CD4-positive, alpha-beta T cell treated with Interleukin-12 subunit alpha and Interleukin-12 subunit beta, for 1 hour (primary cell): ENCODE data around the gene UBE2E2.
"Not testable (repeated sequence)": the region's sequence is repeated elsewhere in the genome, so short reads cannot be mapped to it uniquely, and the experiment has no call there.

Experiments used
- DNase-seq: peaks from one replicate; pipeline ENCODE4 v3.0.0-alpha.2; 2020

Gene UBE2E2

DNA sequence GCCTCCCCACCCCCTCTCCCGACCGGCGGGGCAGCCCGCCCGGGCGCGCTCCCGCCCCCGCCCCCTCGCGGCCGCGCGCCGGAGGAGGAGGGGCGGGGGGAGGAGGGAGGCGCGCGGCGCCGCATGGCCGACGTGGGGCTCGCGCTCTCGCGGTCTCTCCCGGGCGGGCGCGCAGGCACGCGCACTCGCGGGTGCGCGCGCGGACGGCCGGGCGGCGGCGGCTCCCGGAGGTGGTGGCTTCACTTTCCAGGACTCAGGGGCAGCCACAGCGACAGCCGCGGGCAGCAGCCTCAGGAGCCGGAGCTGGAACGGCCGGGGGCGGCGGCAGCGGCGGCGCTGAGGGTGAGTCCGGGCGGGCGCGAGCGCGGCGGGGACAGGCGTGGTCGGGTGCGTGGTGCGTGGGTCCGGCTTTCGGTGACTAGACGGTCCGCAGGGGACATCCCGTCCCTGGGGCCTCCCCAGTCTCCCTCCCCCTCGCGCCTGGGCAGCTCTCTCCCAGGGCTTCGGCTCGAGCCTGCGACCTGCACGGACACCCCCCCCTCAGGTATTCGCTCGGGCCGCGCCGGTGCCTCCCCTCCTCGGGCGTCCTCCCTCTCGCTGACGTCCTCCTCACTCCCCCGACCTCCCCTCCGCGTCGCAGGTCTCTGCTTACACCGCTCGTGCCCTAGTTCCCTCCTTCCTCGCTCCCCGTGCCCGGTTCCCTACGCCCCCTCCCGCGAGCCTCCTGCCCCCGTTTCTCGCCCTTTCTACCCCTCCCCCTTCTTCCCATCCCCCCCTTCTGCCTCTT lies at the start of gene UBE2E2:
Gene UBE2E2 (plus strand): TSS at position 407 of the 787 bp plus-strand sequence.
- peak; percentile 45 for DNase-seq

DNA sequence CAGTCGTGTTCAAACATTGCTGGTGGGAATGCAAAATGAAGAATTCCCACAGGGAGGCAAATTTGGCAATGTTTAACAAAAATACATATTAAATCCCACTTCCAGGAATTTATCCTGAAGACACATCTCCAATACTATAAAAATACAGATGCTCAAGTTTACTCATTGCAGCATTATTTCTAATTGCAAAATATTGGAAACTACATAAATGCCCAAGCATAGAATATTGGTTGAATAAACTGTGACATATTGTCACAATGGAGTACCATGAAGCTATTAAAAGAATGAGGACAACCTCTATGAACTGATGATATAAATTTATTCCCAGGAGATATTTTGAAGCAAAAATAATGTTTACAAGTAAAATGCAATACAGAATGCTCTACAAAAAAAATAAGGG lies 49.7 kb upstream of the UBE2E2 start:
- no peak for DNase-seq

DNA sequence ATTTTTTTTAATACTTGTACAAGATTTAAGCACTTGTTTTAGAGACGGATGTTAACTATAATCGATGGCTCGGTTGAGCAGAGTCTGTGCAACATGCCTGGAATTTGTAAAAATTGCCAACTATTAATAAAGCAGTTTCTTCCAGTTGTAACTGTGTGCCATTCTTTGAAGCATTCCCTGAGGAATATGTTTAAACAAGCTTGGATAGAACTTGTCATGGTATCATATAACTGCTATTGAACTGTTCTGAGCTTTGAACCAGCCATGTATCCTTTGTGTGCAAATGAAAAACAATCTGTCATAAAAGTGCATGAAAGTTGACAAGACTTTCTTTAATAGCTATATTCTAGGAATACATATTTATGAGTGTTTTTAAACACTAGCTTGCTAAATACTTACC lies 45.8 kb upstream of the UBE2E2 start:
- no peak for DNase-seq

DNA sequence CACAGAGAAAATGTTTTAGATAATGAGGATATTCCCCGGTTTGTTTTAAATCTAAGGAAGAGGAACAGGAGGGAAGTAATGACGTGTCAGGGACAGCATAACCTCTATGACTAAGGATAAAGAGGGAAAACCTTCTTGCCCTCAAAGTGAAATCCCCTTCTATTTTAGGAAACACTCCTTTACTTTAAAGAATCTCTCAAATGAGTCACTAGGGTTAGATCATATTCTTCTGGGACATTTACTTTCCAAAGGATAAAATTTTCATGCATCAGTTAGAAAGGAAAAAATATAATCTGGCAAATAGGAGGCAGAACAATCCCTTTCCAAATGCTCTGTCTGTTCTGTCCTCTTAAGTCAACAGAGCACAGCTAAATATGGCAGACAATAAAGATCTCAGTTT lies 43.2 kb upstream of the UBE2E2 start:
- no peak for DNase-seq

DNA sequence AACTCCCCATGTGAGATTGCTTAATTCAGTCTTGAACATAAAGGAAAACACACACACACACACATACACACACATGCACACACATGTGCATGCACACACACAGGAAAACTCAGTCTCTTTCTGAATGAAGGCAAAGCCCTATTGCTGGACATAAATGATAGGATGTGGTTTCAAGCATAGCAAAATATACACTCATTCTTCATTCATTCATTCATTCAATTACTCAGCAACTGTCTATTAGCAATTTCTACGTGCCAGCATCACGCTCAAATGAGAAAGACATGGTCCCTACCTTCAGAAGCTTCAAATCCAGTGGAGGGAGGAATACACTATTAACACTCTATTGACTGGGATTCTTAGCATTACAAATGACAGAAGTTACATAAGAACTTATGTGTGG lies 41.8 kb upstream of the UBE2E2 start:
- DNase-seq, result no peak

DNA sequence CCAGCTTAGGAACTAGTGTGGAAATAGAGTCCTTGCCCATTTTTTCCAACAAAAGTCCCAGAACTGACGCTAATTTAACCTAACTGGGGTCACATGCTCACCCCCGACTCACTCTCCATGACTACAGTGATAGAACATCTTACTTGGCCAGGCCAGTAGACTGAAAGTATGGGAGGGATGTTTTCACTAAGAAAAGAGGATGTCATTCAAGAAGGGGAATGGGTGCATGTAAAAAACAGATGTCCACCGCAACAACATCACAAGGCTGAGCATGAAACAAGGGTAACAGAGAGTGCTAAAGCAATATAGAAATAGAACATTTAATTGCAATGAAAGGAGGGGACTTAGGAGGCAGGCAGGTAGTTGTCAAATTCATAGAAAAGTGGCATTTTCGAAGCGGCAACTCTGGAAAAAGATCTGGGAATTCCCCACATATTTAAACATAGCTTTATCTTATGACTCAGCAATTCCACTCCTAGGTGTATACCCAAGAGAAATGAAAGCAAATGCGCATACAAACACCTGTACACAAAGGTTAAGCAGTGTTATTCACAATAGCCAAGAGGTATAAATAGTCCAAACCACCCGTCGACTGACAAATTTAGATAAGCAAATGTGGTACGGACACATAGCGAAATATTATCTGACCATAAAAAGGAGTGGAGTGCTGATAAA lies 41.1 kb upstream of the UBE2E2 start:
- no peak for DNase-seq

DNA sequence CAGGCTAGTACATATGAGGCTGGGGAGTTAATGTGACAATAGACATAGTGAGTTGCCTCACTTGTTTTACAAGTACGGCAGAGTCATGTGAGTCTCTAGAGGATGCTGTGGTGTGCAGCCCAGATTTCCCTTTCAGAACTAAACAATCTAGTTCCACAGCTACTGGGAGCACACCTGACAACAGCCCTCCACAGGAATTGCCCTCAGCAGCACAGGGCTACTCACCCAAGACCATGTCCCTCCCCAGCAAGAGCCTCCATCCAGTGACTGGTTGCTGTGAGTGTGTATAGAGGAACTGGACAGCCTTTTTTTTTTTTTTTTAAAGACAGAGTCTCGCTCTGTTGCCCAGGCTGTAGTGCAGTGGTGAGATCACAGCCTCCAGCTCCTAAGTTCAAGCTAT lies 40.2 kb upstream of the UBE2E2 start:
- no peak for DNase-seq

DNA sequence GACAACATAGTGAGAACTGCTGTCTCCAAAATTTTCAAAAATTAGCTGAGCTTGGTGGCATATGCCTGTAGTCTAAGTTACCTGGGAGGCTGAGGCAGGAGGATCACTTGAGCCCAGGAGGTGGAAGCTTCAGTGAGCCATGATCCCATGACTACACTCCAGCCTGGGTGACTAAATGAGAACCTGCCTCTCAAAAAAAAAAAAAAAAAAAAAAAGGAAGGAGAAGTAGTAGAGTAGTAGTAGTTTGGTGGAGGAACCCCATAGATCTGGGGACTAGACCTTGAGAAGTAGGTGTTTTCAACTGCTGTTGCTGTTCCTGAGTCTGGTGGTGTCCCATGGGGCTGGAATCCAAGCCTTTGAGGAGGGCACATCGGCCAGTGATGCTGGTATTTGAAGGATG lies 38.4 kb upstream of the UBE2E2 start:
- no peak for DNase-seq

DNA sequence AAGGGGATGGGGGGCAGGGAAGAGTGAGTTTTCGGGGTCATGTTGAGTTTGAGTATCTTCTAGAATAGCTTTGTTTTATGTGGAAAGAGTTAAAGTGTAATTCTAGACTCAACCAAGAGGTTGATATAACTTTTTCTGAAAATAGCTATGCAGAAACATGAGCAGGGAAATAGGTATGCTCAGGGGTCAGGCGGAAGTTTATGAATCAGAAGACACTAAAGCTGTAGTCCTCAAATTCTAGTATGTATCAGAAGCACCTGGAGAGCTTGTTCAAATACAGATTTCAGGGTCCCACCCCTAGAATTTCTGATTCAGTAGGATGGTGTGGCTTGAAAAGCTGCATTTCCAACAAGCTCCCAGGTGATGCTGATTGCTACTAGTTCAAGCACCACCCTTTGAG lies 37.6 kb upstream of the UBE2E2 start:
- no peak for DNase-seq

DNA sequence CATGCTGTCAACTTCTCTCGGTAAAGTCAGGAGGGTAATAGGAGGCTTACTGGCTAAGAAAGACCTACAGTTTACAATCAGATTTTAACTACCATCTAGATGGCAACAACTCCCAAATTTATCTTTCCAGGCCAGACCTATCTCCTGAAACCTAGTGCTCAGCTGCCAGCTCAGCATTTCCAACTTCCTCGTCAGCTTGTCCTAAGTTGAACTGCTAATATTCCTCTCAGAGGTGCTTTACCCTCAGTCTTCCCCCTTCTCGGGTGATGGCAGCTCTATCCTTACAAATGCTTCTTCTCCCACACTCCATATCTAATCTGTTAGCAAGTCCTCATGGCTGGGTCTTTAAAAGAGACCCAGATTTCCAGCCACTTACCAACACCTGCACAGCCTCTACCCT lies 36.9 kb upstream of the UBE2E2 start:
- no peak for DNase-seq

DNA sequence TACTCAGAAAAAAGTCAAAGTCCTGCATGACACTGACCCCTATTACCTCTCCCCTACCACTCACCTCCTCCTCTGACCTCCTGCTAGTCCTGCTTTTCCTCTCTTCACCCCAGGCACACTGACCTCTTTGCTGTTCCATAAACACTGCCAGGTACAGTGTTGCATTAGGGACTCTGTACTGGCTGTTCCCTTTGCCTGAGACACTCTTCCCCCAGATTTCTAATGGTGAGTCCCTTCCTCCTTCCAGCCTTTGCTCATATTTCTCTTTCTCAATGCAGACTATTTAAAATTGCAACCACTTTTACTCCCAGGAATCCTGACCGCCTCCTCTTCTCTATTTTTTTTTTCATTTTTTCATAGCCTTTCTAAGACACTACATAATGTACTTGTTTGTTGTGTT lies 36.3 kb upstream of the UBE2E2 start:
- DNase-seq, result no peak

DNA sequence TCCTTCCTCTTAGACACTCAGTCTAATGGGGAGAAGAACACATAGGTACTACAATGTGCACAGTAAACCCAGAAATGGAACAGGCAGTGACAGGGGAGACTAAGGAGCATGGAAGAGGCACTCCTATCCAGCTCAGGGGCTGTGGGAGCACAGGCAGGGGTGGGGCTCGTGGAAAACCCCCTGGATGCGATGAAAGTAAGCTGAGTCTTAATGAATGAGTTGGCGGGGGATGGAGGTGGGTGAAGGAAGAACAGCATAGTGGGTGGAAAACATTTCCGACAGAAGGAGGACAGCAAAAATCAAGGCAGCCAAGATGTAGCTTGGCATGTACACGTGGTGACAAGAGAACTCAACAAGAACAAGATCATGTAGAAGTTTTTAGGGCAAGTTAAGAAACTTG lies 33.6 kb upstream of the UBE2E2 start:
- no peak for DNase-seq

DNA sequence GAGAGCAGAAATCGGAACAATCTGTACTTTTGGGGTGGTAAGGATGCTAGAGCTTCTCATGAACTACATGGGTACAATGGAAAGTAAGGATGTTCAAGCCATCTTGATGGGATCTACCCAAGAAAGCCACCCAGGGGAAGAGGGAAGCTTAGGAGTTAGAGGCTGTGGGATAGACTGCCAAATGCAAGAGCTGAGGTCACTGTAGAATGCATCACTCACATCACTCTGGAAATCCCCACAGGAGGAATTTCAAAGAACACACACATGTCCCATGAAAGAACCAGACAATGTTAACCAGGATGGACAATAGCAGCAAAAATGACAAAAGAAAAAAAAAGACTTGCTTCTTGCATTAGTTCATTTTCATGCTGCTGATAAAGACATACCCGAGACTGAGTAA lies 32.8 kb upstream of the UBE2E2 start:
- no peak for DNase-seq

DNA sequence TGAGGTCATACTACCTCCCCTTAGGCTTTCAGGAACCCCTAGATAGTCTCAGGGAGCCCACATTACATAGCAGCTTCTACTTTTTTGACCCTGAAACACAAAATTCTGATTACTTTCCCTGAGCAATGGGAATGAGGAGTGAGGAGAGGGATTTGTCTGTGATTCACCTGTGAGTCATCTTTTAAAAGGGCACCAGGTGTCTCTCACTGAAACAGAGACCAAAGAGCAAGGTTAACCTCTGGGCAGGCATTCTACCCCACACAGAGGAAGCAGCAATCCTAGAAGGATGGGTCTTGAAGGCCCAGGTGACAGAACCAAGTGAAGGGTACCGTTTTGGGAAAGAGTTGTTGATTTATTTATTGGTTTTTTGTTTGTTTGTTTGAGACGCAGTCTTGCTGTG lies 31.1 kb upstream of the UBE2E2 start:
- DNase-seq, result no peak

DNA sequence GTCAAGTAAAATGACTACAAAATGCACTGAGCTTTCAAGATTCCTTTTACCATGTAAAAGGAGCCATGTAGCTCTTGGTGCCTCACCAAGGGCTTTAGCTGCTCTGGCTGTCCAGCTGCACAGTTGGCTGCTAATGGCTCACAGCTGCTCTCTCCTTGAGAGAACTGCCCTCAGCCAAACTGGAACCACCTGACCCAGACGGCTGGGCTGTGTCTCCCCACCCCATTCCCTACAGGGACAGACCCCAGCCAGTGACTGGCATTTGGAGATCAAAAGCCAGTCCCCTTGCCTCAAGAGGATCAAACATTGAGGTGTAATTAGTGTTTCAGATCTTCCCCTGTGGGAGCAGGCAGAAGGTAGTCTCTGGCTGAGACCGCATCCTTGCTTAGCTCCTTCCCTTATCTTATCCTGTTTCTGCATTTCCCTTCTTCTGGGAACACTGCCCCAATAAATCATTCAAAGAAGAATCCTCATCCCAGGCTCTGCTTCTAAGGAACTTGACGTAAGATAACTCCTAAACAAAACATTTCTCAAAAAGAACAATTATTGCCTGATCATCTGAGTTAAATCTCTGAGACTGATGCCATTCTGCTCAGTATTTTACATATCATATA lies 28.6 kb upstream of the UBE2E2 start:
- DNase-seq, result no peak

DNA sequence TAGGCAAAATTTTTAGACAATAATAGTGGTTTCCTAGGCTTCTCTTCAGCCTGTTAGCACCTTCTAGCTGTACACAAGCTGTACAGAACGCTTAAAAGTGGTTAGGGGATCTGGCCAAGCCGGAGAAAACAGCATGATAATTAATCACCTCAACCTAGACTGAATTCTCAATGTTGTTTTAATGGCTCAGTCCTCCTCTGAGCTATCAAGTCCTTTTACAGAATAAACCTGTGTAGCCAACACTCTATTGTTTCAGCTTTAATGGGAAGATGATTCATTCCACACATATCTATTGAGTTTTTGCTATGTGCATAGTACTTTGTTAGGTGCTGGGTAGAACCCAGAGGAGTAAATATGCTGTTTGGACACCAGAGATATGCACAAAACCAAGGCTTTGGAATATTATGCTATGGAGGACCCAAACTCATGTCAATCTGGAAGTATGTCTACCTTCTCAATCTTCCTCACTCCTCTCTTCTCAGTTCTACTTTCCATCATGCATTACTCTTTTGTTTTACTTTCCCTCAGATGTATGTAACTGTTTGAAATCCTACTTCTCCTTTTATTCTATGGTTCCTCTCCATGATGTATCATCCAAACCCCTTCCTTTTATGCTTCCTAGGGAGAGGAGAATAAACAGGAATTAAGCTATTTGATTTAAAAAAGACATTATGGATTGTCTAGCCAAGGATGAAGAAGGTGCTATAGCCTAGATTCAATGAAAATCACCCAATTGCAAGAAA lies 27.6 kb upstream of the UBE2E2 start:
- no peak for DNase-seq

DNA sequence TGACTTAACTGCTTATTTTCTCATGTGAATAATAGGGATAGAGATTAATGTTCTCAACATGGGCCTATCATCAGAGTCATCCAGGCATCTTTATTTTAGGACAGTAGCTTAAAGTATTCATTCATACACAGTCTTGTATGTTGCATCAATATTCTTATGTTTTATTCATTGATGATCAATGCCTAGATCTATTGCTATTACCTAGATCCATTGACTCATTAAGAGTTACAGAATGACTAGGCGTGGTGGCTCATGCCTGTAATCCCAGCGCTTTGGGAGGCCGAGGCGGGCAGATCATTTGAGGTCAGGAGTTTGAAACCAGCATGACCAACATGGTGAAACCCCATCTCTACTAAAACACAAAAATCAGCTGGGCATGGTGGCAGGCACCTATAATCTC lies 26.3 kb upstream of the UBE2E2 start:
- DNase-seq, result not testable (repeated sequence)

DNA sequence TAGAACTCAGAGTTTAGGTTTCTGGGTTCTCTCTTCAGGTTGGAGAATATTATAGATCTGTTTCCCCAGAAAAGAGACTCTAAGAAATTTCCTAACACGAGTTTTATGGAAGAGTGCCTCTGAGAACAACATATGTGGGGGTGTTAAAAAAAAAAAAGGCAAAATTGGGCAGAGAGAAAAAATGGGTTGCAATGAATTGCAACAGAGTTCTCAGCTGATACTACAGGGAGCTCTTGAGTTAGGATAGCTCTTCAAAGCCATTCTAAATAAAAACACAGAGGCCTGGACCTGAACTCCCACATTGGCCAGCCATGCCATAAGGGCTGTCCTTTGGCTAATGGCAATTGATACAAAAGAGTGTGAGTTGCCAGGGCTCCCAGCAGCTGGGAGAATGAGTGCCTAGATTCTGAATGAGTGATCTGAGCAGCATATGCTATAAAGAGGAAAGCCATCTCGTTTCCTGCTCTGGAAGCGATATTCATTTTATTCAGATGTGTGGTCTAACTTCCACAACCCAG lies 20.1 kb upstream of the UBE2E2 start:
- no peak for DNase-seq

DNA sequence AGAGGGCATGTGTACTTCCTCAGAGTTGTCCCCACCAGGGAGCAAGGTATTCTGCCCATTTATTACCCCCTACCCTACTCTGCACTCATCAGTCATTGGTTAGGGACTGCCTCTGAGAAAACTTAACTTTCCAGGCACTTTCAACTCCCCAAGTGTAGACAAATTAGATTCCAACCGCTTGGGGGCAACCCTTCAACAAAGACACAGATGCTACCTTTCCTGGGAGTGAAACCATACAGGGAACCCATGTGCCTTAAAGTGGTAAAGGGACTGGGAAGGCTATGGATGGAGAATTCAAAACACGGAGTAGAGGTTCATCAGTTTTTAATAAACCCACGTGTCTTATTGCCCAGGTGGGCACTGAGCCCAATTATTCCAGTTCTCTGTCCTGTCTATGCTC lies 19.4 kb upstream of the UBE2E2 start:
- DNase-seq, result no peak

DNA sequence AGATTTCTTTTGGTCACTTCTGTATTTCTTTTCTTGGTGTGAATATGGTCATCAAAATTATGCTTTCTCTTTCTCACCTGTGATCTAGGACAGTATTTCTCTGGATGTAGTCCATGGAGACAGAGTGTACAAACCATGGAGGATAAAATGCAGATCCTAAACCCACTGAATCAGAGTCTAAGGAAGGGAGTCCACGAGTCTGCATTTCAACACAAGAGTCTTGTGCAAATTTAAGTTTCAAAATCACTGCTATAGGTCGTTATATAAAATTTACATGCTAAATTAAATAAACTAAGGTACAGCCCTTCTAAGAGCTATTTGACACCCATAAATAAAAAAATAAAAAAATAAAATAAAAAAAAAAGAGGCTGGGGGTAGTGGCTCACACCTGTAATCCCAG lies 17.3 kb upstream of the UBE2E2 start:
- DNase-seq, result no peak

DNA sequence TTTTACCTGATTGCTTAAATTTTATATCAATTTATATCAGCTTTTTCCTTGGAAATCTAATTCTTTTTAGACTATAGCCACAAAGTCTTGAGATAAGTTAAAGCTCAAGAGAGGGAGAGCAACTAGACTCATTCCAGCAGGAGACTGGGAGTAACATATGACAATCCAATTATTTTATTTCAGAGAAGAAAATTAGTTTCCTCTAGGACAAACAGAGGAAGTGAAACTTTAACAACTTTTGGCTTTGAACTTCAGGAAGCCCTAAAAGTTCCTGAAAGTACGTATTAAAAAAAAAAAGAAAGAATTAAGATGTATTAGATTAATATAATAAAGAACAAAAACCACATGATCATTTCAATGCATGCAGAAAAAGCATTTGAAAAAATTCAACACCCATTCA lies 13.9 kb upstream of the UBE2E2 start:
- no peak for DNase-seq

DNA sequence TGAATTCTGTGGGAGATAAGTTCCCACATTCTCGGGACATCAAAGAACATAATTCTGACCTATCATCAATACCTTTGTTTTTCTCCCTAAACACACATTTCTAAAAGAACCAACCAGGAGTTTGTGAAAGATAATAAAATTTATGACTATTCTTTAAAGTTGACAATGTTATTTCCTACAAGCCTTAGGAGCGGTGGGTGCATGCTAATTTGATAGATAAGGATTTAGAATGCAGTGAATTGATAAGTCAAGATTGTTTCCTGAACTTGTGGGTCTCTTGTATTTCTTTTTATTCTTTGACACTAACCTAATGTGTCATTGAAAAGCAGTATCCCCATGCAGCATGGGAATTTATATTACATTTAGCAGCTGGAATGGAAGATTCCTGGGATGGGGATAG lies 10.3 kb upstream of the UBE2E2 start:
- no peak for DNase-seq

DNA sequence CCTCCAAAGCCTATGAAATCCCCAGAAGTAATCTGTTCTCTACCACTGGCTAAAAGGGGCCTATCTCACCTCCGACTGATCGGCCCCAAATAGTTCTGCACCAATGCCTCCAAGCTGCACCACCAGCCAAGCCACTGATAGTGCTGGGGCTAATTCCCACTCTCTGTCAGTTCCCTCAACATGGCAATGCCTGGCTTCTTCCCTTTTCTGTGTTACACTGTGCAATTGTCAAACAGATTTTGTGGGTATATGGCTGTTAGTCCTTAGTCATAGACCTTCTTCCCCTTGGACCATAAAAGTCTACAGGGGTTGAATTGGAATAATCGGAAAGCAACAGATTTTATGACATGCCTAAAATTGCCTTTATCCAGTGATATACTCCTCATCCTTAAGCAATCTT lies 9.3 kb upstream of the UBE2E2 start:
- DNase-seq, result no peak
